Activated CD8-positive, alpha-beta T cell treated with anti-CD3 and anti-CD28 coated beads for 36 hours (primary cell): ENCODE measurements around the gene OTOA. TPM values are rescaled to one million over a fixed set of nuclear protein-coding genes. Genes with fewer than 3 reads are reported as not detected.
A peak's percentile ranks its signal among the peaks of the same experiment; 100 is the strongest.
"Not testable (repeated sequence)": the region's sequence is repeated elsewhere in the genome, so short reads cannot be mapped to it uniquely, and the experiment has no call there.

Source experiments
- ATAC-seq: fragments of 200-7000 bp; cut with Tn5 transposase; one replicate; pipeline ENCODE4 v1.10.0; 2021; ENCODE audit warnings: mild to moderate bottlenecking, moderate library complexity
- CTCF ChIA-PET: fragments of 350-600 bp; sonication (Branson Sonifier 250); formaldehyde crosslinking; loops from one replicate; lab custom pipeline; 2021; ENCODE audit warnings: antibody characterized with exemption; lab: Charles Lee
- POLR2A ChIA-PET: fragments of 350-600 bp; sonication (Branson Sonifier 250); formaldehyde crosslinking; loops from one replicate; lab custom pipeline; 2021; ENCODE audit warnings: antibody characterized with exemption; lab: Charles Lee
- DNase-seq: peaks from one replicate; pipeline ENCODE4 v3.0.0-alpha.2; 2020
- H3K27ac Mint-ChIP-seq: one replicate; pipeline ENCODE4 v1.8.0; 2021; ENCODE audit warnings: mild to moderate bottlenecking, mixed read lengths
- H3K27me3 Mint-ChIP-seq: one replicate; pipeline ENCODE4 v1.8.0; 2021; ENCODE audit warnings: mixed read lengths
- H3K36me3 Mint-ChIP-seq: one replicate; pipeline ENCODE4 v1.8.0; 2021; ENCODE audit warnings: low read depth, mixed read lengths
- H3K4me1 Mint-ChIP-seq: one replicate; pipeline ENCODE4 v1.8.0; 2021; ENCODE audit warnings: low read depth, mixed read lengths
- H3K4me3 Mint-ChIP-seq: one replicate; pipeline ENCODE4 v1.8.0; 2021; ENCODE audit warnings: mild to moderate bottlenecking, moderate library complexity, mixed read lengths
- H3K9me3 Mint-ChIP-seq: one replicate; pipeline ENCODE4 v1.8.0; 2021; ENCODE audit warnings: mixed read lengths
- CTCF ChIP-seq: fragments of 200-600 bp; IDR thresholded peaks from one replicate; pipeline ENCODE4 v1.8.0; 2022; ENCODE audit warnings: antibody characterized with exemption, mild to moderate bottlenecking
- intact Hi-C: fragments of 100-400 bp; cut with micrococcal nuclease; formaldehyde crosslinking; loops from one replicate; pipeline ENCODE4 v1.10.0; 2022
- total RNA-seq, 2 experiments: library from RNA; stranded (reverse); gene quantifications; one replicate each; pipeline ENCODE4 v1.2.3, GENCODE V29; 2021

The OTOA gene
- total RNA-seq, 2 experiments from 2014 or later = 0.09 TPM; not detected in 1

GRCh38 chr16:21684199-21684598, 20.4 kb downstream of the OTOA start:
- Mint-ChIP-seq H3K4me3 (no peak overlapping the region), H3K27ac (no peak overlapping the region), H3K4me1 (no peaks in the 10 kb centered on the region), H3K36me3 (no peaks in the 10 kb centered on the region), H3K27me3 (peaks cover under 1% of the 10 kb centered on the region), H3K9me3 (no peaks in the 10 kb centered on the region)
- TF ChIP-seq CTCF = peak; percentile 84
- ATAC-seq (no peak), DNase-seq (peak; percentile 56)
- intact Hi-C loops = no loop called here
- ChIA-PET CTCF (interaction anchor here (0.6 to 4.8 kb wide), 23 partner anchors 11 to 124 kb away, joined by 3 to 26 read pairs (median 3); no protein-coding TSS in a partner anchor), POLR2A (no interaction called here)

- POLR2A ChIA-PET = no interaction called here
- Mint-ChIP-seq H3K27me3 (no peaks in the 10 kb centered on the region), H3K4me3 (no peak overlapping the region), H3K9me3 (no peaks in the 10 kb centered on the region), H3K36me3 (no peaks in the 10 kb centered on the region), H3K4me1 (no peaks in the 10 kb centered on the region), H3K27ac (no peak overlapping the region)
- no peak for TF ChIP-seq CTCF
- DNase-seq (no peak), ATAC-seq (no peak)
- CTCF ChIA-PET = interaction anchor here (0.7 to 4.8 kb wide), 13 partner anchors 8 to 121 kb away, joined by 3 to 26 read pairs (median 7); no protein-coding TSS in a partner anchor
- intact Hi-C loops = no loop called here
These were observed 21.3 kb downstream of the OTOA start for GRCh38 chr16:21685034-21685455.

GRCh38 chr16:21689107-21689506, 25.3 kb downstream of the OTOA start:
- ChIA-PET CTCF (no interaction called here), POLR2A (no interaction called here)
- H3K4me3 Mint-ChIP-seq = no peak overlapping the region
- H3K9me3 Mint-ChIP-seq = no peaks in the 10 kb centered on the region
- no peak overlapping the region for H3K27ac Mint-ChIP-seq
- ATAC-seq (no peak), DNase-seq (no peak)
- TF ChIP-seq CTCF = no peak
- H3K36me3 Mint-ChIP-seq = no peaks in the 10 kb centered on the region
- intact Hi-C loops = no loop called here
- no peaks in the 10 kb centered on the region for H3K27me3 Mint-ChIP-seq
- H3K4me1 Mint-ChIP-seq = no peaks in the 10 kb centered on the region

- CTCF ChIA-PET = interaction anchor here (0.9 to 1.3 kb wide), 2 partner anchors 18 to 34 kb away, joined by 4 read pairs; no protein-coding TSS in a partner anchor
- H3K36me3 Mint-ChIP-seq, intact Hi-C loops, POLR2A ChIA-PET, DNase-seq, ATAC-seq, H3K4me3 Mint-ChIP-seq, H3K27ac Mint-ChIP-seq, H3K27me3 Mint-ChIP-seq, H3K4me1 Mint-ChIP-seq, H3K9me3 Mint-ChIP-seq: not testable (repeated sequence)
These were observed 27.2 kb downstream of the OTOA start for GRCh38 chr16:21690967-21691366.

GRCh38 chr16:21694609-21695008, 30.8 kb downstream of the OTOA start:
- no peak overlapping the region for H3K4me3 Mint-ChIP-seq
- intact Hi-C loops = no loop called here
- no peak overlapping the region for H3K27ac Mint-ChIP-seq
- ATAC-seq (no peak), DNase-seq (no peak)
- TF ChIP-seq CTCF = no peak
- no peaks in the 10 kb centered on the region for H3K36me3 Mint-ChIP-seq
- H3K9me3 Mint-ChIP-seq = no peaks in the 10 kb centered on the region
- H3K27me3 Mint-ChIP-seq = no peaks in the 10 kb centered on the region
- POLR2A ChIA-PET = interaction anchor here (1.0 kb wide), 1 partner anchor 38 kb away, joined by 3 read pairs; no protein-coding TSS in a partner anchor
- no peaks in the 10 kb centered on the region for H3K4me1 Mint-ChIP-seq
- CTCF ChIA-PET = interaction anchor here (1.6 to 3.9 kb wide), 4 partner anchors 11 to 37 kb away, joined by 7 to 26 read pairs (median 15); no protein-coding TSS in a partner anchor
